Skin epidermis (tissue), 12 donors: ENCODE measurements around the gene CNOT2.

ENCODE experiments used
- H3K27ac ChIP-seq, 21 experiments: fragments of 200-600 bp; sonication (generic) in 11 of 21; one replicate each; pipeline ENCODE4 v1.5.0; 2020; ENCODE audit warnings: mild to moderate bottlenecking in 3 of 21, inconsistent platforms in 2 of 21, moderate library complexity in 2 of 21
- H3K4me3 ChIP-seq, 7 experiments: fragments of 200-600 bp; sonication (generic) in 2 of 7; one replicate each; pipeline ENCODE4 v1.5.0; 2020; ENCODE audit warnings: inconsistent platforms in 2 of 7, mild to moderate bottlenecking in 2 of 7, moderate library complexity in 1 of 7

CNOT2 gene

GRCh38 chr12:70398862-70399261 lies 155.6 kb downstream of the CNOT2 start:
- H3K27ac ChIP-seq = no peak overlapping the region
- no peak overlapping the region for H3K4me3 ChIP-seq

DNA sequence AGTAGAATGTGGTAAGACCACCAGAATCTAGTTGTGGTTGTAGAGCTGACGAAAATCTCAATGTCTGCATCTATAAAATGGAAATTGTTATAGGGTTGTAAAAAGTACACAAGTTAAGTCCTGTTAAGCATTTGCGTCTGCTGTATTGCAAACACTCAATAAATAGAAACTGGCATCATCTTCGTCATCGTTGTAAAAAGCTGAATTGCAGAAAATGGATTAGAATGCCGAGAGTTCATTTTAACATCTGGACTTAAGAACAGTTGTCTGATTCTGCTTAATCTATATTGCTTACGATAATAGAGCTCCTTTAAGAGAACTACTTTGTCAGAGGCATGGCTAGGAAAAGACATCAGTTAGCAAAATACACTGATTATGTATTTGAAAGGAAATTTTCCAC lies 156.1 kb downstream of the CNOT2 start:
- H3K27ac ChIP-seq = no peak overlapping the region
- no peak overlapping the region for H3K4me3 ChIP-seq

- Histone ChIP-seq H3K4me3 (no peak overlapping the region), H3K27ac (no peak overlapping the region)
Measured at GRCh38 chr12:70400124-70400523, 156.9 kb downstream of the CNOT2 start.

- Histone ChIP-seq H3K4me3 (no peak overlapping the region), H3K27ac (no peak overlapping the region)
Measured at GRCh38 chr12:70402597-70402996, 159.4 kb downstream of the CNOT2 start.

GRCh38 chr12:70403826-70404225 lies 160.6 kb downstream of the CNOT2 start:
- Histone ChIP-seq H3K27ac (no peak overlapping the region), H3K4me3 (no peak overlapping the region)
